Upper lobe of right lung (tissue), 1 donor: ENCODE measurements around the gene MYO16. TPM values are rescaled to one million over a fixed set of nuclear protein-coding genes. Genes with fewer than 3 reads are reported as not detected.
"Not testable (repeated sequence)": the region's sequence is repeated elsewhere in the genome, so short reads cannot be mapped to it uniquely, and the experiment has no call there.

ENCODE experiments used
- ATAC-seq: fragments of 200-7000 bp; cut with Tn5 transposase; one replicate; pipeline ENCODE4 v1.9.1; 2020; ENCODE audit warnings: mild to moderate bottlenecking, moderate library complexity
- DNase-seq: peaks from one replicate; pipeline ENCODE4 v3.0.0-alpha.2; 2020
- H3K27ac ChIP-seq: fragments of 200-600 bp; one replicate; pipeline ENCODE4 v1.8.0; 2022
- H3K27me3 ChIP-seq: fragments of 200-600 bp; one replicate; pipeline ENCODE4 v1.8.0; 2022; ENCODE audit warnings: mild to moderate bottlenecking
- H3K36me3 ChIP-seq: fragments of 200-600 bp; one replicate; pipeline ENCODE4 v1.8.0; 2022
- H3K4me1 ChIP-seq: fragments of 200-600 bp; one replicate; pipeline ENCODE4 v1.8.0; 2022
- H3K4me3 ChIP-seq: fragments of 200-600 bp; one replicate; pipeline ENCODE4 v1.8.0; 2022; ENCODE audit warnings: mild to moderate bottlenecking
- H3K9me3 ChIP-seq: fragments of 200-600 bp; one replicate; pipeline ENCODE4 v1.8.0; 2022
- CTCF ChIP-seq: fragments of 200-600 bp; IDR thresholded peaks from one replicate; pipeline ENCODE4 v1.8.0; 2022; ENCODE audit warnings: antibody characterized with exemption
- intact Hi-C: fragments of 100-400 bp; cut with DNase I; formaldehyde crosslinking; loops from one replicate; pipeline ENCODE4 v1.11.0; 2022
- total RNA-seq: library from RNA; stranded (reverse); fragmentation: NEBNext Ultra II Directional; extraction: Animal tissue kit (Norgen Biotek cat#: 25700); gene quantifications from one replicate; pipeline ENCODE4 v1.2.1, GENCODE V29; 2021
- donor health status: DM: no; HTN: yes; CAD: no; lungs with severe emphysema.

The MYO16 gene
- total RNA-seq, 1 donor from 2014 or later, result 0.46 TPM

GRCh38 chr13:108984251-108984920 lies 355.0 kb downstream of the MYO16 start:
- ATAC-seq (no peak), DNase-seq (no peak)
- intact Hi-C loops, result no loop called here
- H3K4me3 ChIP-seq, result no peak overlapping the region
- no peaks in the 10 kb centered on the region for H3K9me3 ChIP-seq
- H3K27ac ChIP-seq, result no peak overlapping the region
- no peaks in the 10 kb centered on the region for H3K4me1 ChIP-seq
- no peak for TF ChIP-seq CTCF
- H3K36me3 ChIP-seq, result no peaks in the 10 kb centered on the region
- peaks cover 4% of the 10 kb centered on the region for H3K27me3 ChIP-seq

- intact Hi-C loops, result no loop called here
- Histone ChIP-seq H3K27me3 (peaks cover 4% of the 10 kb centered on the region), H3K4me1 (no peaks in the 10 kb centered on the region), H3K9me3 (no peaks in the 10 kb centered on the region), H3K36me3 (no peaks in the 10 kb centered on the region), H3K27ac (no peak overlapping the region), H3K4me3 (no peak overlapping the region)
- ATAC-seq (no peak), DNase-seq (no peak)
- no peak for TF ChIP-seq CTCF
Observed at GRCh38 chr13:108985166-108985565, 355.8 kb downstream of the MYO16 start.

- Histone ChIP-seq H3K27ac (no peak overlapping the region), H3K4me3 (no peak overlapping the region), H3K9me3 (no peaks in the 10 kb centered on the region), H3K27me3 (peaks cover 4% of the 10 kb centered on the region), H3K4me1 (no peaks in the 10 kb centered on the region), H3K36me3 (no peaks in the 10 kb centered on the region)
- TF ChIP-seq CTCF, result no peak
- no peak for ATAC-seq
- DNase-seq, result no peak
- intact Hi-C loops, result no loop called here
Observed at GRCh38 chr13:108987517-108987916, 358.1 kb downstream of the MYO16 start.

GRCh38 chr13:108987944-108988343 lies 358.5 kb downstream of the MYO16 start:
- H3K27me3 ChIP-seq, result peaks cover 4% of the 10 kb centered on the region
- H3K27ac ChIP-seq, result no peak overlapping the region
- H3K9me3 ChIP-seq, result no peaks in the 10 kb centered on the region
- intact Hi-C loops, result no loop called here
- H3K4me1 ChIP-seq, result no peaks in the 10 kb centered on the region
- H3K36me3 ChIP-seq, result no peaks in the 10 kb centered on the region
- ATAC-seq (no peak), DNase-seq (no peak)
- H3K4me3 ChIP-seq, result no peak overlapping the region
- TF ChIP-seq CTCF, result no peak

- H3K9me3 ChIP-seq, H3K27ac ChIP-seq, ATAC-seq, H3K4me3 ChIP-seq, H3K27me3 ChIP-seq, H3K36me3 ChIP-seq, H3K4me1 ChIP-seq, intact Hi-C loops, DNase-seq: not testable (repeated sequence)
Observed at GRCh38 chr13:108991416-108991815, 362.0 kb downstream of the MYO16 start.

GRCh38 chr13:108993346-108993745 lies 363.9 kb downstream of the MYO16 start:
- no peak for TF ChIP-seq CTCF
- Histone ChIP-seq H3K9me3 (no peaks in the 10 kb centered on the region), H3K36me3 (no peaks in the 10 kb centered on the region), H3K4me3 (no peak overlapping the region), H3K27me3 (no peaks in the 10 kb centered on the region), H3K27ac (no peak overlapping the region), H3K4me1 (no peaks in the 10 kb centered on the region)
- no peak for ATAC-seq
- intact Hi-C loops, result no loop called here
- no peak for DNase-seq
